ENCODE data around the gene GRIN2A.

DNA sequence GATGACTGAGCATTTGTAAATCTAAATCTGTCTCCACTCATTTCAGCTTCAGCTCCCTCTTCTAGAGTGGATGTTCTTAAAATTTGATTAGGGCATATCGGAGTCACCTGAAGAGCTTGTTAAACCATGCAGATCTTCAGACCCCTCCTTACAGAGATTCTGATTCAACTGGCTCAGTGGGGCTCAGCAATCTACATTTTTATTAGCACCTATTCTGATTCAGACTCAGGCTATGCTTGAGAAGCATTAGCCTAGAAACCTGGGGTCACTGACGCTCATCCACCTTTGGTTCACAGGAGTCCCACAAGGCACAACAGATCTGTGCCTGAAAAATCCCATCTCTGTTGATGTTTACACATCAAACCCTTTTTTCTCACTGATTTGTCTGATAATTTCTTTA, 365.6 kb downstream of the GRIN2A start:
- TF ChIP-seq, protein P1, sequence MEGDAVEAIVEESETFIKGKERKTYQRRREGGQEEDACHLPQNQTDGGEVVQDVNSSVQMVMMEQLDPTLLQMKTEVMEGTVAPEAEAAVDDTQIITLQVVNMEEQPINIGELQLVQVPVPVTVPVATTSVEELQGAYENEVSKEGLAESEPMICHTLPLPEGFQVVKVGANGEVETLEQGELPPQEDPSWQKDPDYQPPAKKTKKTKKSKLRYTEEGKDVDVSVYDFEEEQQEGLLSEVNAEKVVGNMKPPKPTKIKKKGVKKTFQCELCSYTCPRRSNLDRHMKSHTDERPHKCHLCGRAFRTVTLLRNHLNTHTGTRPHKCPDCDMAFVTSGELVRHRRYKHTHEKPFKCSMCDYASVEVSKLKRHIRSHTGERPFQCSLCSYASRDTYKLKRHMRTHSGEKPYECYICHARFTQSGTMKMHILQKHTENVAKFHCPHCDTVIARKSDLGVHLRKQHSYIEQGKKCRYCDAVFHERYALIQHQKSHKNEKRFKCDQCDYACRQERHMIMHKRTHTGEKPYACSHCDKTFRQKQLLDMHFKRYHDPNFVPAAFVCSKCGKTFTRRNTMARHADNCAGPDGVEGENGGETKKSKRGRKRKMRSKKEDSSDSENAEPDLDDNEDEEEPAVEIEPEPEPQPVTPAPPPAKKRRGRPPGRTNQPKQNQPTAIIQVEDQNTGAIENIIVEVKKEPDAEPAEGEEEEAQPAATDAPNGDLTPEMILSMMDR (conservative IDR thresholded peaks at IDR 0.05; ENCODE audit: low read length), result no peak
- TF ChIP-seq EZH2phosphoT487 (IDR thresholded peaks at IDR 0.05; ENCODE audit: borderline replicate concordance, low read depth, low read length), result no peak

Measured in OCI-LY7 (cell line).